Activated T-cell treated with anti-CD3 and anti-CD28 coated beads, Interleukin-2, amount 50 U/mL, for 72 hours (primary cell): ENCODE data around the gene SYT15. TPM values are rescaled to one million over a fixed set of nuclear protein-coding genes. Genes with fewer than 3 reads are reported as not detected.
A peak's percentile ranks its signal among the peaks of the same experiment; 100 is the strongest.
"Not testable (repeated sequence)": the region's sequence is repeated elsewhere in the genome, so short reads cannot be mapped to it uniquely, and the experiment has no call there.

Source experiments
- ATAC-seq, 2 donors: fragments of 150-1000 bp; cut with Tn5 transposase; replicated peaks in 1 of 2; 2 replicates each; pipeline ENCODE4 v1.10.0; 2021; ENCODE audit warnings: moderate library complexity in 2 of 2, mild to moderate bottlenecking in 1 of 2
- DNase-seq, 2 donors: peaks; one replicate each; pipeline ENCODE4 v3.0.0; 2021 to 2022; ENCODE audit warnings: mixed read lengths in 1 of 2
- H3K27ac Mint-ChIP-seq: one replicate; pipeline ENCODE4 v1.8.0; 2022; ENCODE audit warnings: mild to moderate bottlenecking, moderate library complexity, mixed read lengths
- H3K27me3 Mint-ChIP-seq: one replicate; pipeline ENCODE4 v1.8.0; 2022; ENCODE audit warnings: low read depth, mixed read lengths
- H3K36me3 Mint-ChIP-seq, 2 donors: one replicate each; pipeline ENCODE4 v1.8.0; 2022; ENCODE audit warnings: mixed read lengths in 2 of 2, mild to moderate bottlenecking in 1 of 2; ENCODE audit not compliant: insufficient read depth in 2 of 2
- H3K4me1 Mint-ChIP-seq: one replicate; pipeline ENCODE4 v1.8.0; 2022; ENCODE audit warnings: low read depth, mixed read lengths
- H3K4me3 Mint-ChIP-seq, 2 donors: one replicate each; pipeline ENCODE4 v1.8.0; 2022; ENCODE audit warnings: mild to moderate bottlenecking in 2 of 2, mixed read lengths in 2 of 2, moderate library complexity in 2 of 2
- H3K9me3 Mint-ChIP-seq, 2 donors: one replicate each; pipeline ENCODE4 v1.8.0; 2022; ENCODE audit warnings: mixed read lengths in 2 of 2
- total RNA-seq, 2 donors: library from RNA; stranded (reverse); gene quantifications; one replicate each; pipeline ENCODE4 v1.2.3, GENCODE V29; 2022

SYT15 gene
- total RNA-seq, 2 donors from 2014 or later = 1.6 TPM; not detected in 1

- not testable (repeated sequence) for H3K27me3 Mint-ChIP-seq, H3K36me3 Mint-ChIP-seq, H3K4me1 Mint-ChIP-seq, H3K27ac Mint-ChIP-seq, H3K9me3 Mint-ChIP-seq
- DNase-seq (peak; percentile 2 to 33), ATAC-seq (peak; percentile 84 to 87)
- peak overlapping the region; percentile 59 to 78 for H3K4me3 Mint-ChIP-seq
These were observed 18.8 kb downstream of the SYT15 start for GRCh38 chr10:46597616-46598246.

- peak; percentile 75 to 81 for ATAC-seq
- not testable (repeated sequence) for H3K36me3 Mint-ChIP-seq, H3K27me3 Mint-ChIP-seq, H3K27ac Mint-ChIP-seq, H3K9me3 Mint-ChIP-seq, H3K4me1 Mint-ChIP-seq, DNase-seq, H3K4me3 Mint-ChIP-seq
These were observed 21.6 kb downstream of the SYT15 start for GRCh38 chr10:46600516-46600915.

DNA sequence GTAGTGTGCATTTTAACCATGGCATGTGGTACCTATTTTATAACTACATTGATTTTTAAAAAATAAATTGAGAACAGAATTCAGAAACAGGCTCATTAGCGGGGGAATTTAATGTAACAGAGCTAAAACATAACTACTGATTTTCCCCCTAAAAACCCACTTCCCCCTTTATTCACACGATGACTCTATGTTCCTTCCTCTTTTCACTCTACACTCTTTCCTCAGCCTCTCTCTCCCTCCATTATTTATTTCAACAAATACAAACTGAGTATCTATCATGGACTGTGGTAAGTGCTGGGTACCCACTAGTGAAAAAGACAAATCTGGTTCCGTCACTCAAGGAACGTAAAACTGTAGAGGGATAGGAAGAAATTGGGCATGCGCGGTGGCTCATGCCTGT lies 36.6 kb downstream of the SYT15 start:
- ATAC-seq, H3K36me3 Mint-ChIP-seq, H3K27me3 Mint-ChIP-seq, H3K4me3 Mint-ChIP-seq, DNase-seq, H3K9me3 Mint-ChIP-seq, H3K4me1 Mint-ChIP-seq, H3K27ac Mint-ChIP-seq: not testable (repeated sequence)

GRCh38 chr10:46616227-46616626 lies 37.3 kb downstream of the SYT15 start:
- H3K27me3 Mint-ChIP-seq, DNase-seq, ATAC-seq, H3K36me3 Mint-ChIP-seq, H3K4me3 Mint-ChIP-seq, H3K4me1 Mint-ChIP-seq, H3K9me3 Mint-ChIP-seq, H3K27ac Mint-ChIP-seq: not testable (repeated sequence)

- H3K27me3 Mint-ChIP-seq, H3K4me3 Mint-ChIP-seq, H3K4me1 Mint-ChIP-seq, DNase-seq, ATAC-seq, H3K27ac Mint-ChIP-seq, H3K9me3 Mint-ChIP-seq, H3K36me3 Mint-ChIP-seq: not testable (repeated sequence)
These were observed 38.2 kb downstream of the SYT15 start for GRCh38 chr10:46617134-46617533.

DNA sequence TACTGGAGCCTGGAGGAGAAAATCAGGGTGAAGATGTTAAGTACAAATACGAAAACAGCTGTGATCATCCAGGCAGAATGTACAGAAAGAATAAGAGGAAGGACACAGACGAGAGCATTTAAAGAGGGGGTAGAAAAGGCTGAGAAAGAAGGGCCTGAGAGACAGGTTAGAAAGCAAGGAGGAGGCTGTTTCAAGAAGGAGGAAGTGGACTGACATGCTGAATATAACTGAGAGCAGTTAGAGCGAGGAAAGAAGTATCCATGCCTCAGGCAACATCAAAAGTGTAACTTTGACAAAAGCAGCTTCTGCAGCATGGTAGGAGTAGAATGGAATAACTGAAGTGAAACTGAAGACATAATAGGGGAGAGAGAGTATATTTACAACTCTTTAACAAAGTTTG lies 39.0 kb downstream of the SYT15 start:
- H3K9me3 Mint-ChIP-seq, H3K4me3 Mint-ChIP-seq, H3K4me1 Mint-ChIP-seq, DNase-seq, H3K27me3 Mint-ChIP-seq, H3K27ac Mint-ChIP-seq, ATAC-seq, H3K36me3 Mint-ChIP-seq: not testable (repeated sequence)

- H3K9me3 Mint-ChIP-seq, ATAC-seq, DNase-seq, H3K27me3 Mint-ChIP-seq, H3K4me1 Mint-ChIP-seq, H3K36me3 Mint-ChIP-seq, H3K4me3 Mint-ChIP-seq, H3K27ac Mint-ChIP-seq: not testable (repeated sequence)
These were observed 45.1 kb downstream of the SYT15 start for GRCh38 chr10:46623899-46624654.

DNA sequence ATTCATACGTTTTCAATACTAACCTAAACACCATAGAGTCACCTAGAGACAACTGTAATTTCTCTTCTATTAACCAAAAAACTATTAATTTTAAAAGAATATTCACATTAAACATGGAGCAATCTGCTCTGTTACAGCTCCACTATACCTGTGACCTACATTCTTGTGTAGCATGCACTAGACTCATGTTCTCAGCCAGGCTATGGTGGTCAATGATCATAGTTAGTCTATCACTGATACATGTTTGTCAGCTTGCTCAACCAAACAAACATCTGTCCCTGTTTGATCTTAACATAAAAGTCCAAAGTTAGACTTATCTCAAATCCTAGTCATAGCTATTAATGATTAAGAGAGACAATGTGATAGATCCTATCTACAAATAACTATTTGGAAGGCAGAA lies 50.9 kb downstream of the SYT15 start:
- not testable (repeated sequence) for H3K4me3 Mint-ChIP-seq, H3K27ac Mint-ChIP-seq, H3K36me3 Mint-ChIP-seq, H3K27me3 Mint-ChIP-seq, DNase-seq, H3K4me1 Mint-ChIP-seq, ATAC-seq, H3K9me3 Mint-ChIP-seq

DNA sequence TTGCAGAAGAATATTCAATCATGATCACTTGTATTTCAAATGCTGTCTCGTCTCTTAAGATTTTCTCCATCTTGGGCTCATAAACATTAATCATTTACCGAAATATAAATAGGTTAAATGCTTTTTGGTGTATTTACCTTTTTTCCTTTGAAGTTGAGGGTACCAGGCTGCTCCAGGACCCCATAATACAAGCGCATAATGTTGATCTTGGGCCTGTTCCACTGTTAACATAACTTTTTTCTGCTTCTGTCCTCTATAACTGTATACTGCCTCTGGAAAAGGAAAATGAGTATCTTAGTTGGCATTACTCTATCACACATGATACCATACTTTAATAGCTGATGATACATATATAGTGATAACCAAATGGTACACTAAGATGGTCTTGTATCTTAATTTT lies 51.9 kb downstream of the SYT15 start:
- H3K4me1 Mint-ChIP-seq, DNase-seq, H3K9me3 Mint-ChIP-seq, H3K4me3 Mint-ChIP-seq, H3K36me3 Mint-ChIP-seq, H3K27me3 Mint-ChIP-seq, ATAC-seq, H3K27ac Mint-ChIP-seq: not testable (repeated sequence)

- H3K36me3 Mint-ChIP-seq, H3K27me3 Mint-ChIP-seq, H3K4me3 Mint-ChIP-seq, H3K4me1 Mint-ChIP-seq, H3K27ac Mint-ChIP-seq, DNase-seq, H3K9me3 Mint-ChIP-seq, ATAC-seq: not testable (repeated sequence)
These were observed 52.8 kb downstream of the SYT15 start for GRCh38 chr10:46631683-46632082.

DNA sequence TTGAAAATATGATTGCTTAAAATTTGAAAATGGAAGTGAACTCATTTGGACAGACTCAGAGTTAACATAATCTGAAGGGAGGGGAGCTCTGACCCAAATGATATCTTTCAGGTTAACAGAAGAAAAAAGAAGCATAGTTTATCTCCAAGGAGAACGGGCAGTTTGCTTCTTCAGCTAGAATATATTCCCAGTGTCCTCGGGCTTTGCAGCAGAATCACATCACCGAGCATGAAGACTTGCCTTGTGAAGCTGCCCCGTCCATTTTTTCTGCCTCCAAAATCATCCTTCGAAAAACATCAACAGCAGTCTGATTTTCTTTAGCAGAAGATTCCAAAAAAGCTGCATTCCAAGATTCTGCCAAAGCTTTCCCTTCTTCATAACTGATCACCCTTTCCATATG lies 55.8 kb downstream of the SYT15 start:
- peak overlapping the region in 1 of 2 donors; percentile 51 for H3K4me3 Mint-ChIP-seq
- H3K4me1 Mint-ChIP-seq, H3K27ac Mint-ChIP-seq, ATAC-seq, DNase-seq, H3K9me3 Mint-ChIP-seq, H3K27me3 Mint-ChIP-seq, H3K36me3 Mint-ChIP-seq: not testable (repeated sequence)

- H3K4me3 Mint-ChIP-seq = peak overlapping the region in 1 of 2 donors; percentile 56
- H3K36me3 Mint-ChIP-seq, DNase-seq, H3K27ac Mint-ChIP-seq, H3K4me1 Mint-ChIP-seq, H3K9me3 Mint-ChIP-seq, H3K27me3 Mint-ChIP-seq: not testable (repeated sequence)
- peak; percentile 93 to 94 for ATAC-seq
These were observed 56.5 kb downstream of the SYT15 start for GRCh38 chr10:46635364-46635959.

DNA sequence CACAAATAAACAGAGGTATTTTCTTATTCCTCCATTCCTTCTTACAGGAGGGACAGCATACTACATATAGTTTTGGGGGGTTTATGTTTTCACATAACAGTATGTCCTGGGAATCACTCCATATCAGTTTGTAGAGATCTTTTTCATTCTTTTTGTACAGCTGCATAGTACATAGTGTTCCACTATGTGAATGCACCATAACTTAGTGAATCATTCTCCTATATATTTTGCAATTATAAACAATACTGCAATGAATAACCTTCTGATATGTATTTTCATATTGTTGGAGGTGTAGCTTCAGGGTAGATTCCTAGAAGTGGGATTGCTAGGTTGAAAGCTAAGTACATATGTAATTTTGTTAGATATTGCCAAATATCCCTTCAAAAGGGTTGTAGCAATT lies 61.1 kb downstream of the SYT15 start:
- H3K27me3 Mint-ChIP-seq, DNase-seq, H3K36me3 Mint-ChIP-seq, H3K27ac Mint-ChIP-seq, H3K4me3 Mint-ChIP-seq, ATAC-seq, H3K9me3 Mint-ChIP-seq, H3K4me1 Mint-ChIP-seq: not testable (repeated sequence)
